ENCODE measurements around the gene RANBP3L.

Gene RANBP3L

DNA sequence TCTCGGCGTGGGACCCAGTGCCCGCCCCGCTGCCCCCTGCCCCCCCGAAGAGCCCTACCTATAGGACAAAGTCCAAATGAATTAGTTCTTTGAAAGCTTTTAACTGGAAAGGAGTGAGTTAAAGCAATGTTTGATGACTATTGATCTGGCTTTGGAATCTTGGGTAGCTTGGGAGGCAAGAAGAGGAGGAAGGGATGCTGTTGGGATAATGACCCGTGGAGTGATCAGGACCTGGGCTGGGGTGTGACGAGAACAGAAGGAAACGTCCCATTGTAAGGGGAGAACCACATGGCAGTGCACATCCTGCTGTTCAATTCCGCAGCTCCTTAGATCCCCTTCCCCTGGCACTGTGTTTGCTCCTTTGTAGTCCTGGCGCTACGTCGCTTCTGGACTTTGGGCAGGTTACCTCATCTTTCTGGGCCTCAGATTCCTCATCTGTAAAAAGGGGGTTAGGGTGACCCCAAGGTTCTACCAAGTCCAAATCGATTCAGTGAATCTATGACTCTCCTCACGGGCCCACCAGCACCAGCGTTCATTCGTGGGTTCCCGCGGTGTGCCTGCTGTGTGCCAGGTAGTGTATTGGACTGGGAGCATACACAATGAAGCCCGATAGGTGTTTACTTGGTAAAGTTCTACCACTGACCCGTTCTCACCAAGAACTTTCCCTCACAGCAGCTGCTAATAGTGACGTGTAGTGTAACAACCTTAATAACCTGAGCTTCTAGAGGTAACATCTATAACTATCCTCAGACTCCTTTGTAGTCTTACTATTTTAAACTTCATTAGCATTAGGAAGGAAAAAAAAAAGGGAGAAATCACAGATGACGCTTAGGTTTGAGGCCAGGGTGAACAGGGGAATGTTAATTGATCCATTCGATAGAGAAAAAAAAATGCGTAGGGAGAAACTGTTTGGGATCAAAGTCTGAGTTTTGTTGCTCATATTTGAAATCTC lies 58.9 kb downstream of the RANBP3L start:
- DNase-seq: peak; percentile 1

DNA sequence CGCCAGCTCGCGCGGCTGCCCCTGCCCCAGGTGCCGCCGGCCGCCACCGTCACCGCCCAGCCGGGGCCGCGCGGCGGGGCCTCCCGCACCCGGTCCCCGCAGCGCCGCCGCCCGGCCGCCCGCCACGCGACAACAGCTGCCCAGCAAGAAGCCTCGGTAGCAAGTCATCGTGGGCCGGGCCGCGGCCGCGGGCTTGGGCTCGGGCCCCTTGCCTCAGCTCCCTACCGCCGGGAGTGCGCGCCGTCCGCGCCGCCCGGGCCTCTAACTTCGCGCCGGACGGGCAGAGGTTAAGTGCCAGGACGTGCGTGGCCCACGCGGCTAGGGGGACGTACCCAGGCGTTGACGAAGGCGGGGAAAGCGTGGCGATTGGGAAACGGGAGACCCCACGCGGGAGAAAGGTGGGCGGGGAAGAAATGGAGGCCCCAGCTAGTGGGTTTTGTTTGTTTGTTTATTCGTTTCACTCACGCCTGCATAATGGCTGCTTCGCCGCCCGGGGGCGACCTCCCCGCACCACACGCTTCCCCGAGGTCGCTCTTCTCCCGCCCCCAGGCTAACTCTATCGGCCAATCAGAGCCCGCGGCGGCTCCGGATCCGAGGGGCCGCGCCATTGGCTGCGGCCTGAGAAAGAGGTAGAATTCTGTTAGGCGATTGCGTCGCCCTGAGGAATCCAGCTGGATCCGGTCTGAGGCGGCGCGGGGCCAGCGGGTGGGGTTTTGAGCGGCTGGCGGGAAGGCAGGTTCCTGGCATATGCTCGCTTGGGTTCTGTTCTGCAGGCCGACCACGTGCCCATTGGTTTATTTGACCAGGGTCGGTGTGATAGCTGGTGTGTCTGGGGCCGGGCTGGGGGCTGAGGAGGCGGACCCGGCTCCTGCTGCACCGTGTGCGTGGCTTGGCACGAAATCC lies 59.8 kb downstream of the RANBP3L start, which contains the start of gene NADK2:
NADK2 (minus strand) TSS at position 295 of the 903 bp plus-strand sequence; CDS start at position 168, 127 bp downstream.
- DNase-seq: peak; percentile 84

DNA sequence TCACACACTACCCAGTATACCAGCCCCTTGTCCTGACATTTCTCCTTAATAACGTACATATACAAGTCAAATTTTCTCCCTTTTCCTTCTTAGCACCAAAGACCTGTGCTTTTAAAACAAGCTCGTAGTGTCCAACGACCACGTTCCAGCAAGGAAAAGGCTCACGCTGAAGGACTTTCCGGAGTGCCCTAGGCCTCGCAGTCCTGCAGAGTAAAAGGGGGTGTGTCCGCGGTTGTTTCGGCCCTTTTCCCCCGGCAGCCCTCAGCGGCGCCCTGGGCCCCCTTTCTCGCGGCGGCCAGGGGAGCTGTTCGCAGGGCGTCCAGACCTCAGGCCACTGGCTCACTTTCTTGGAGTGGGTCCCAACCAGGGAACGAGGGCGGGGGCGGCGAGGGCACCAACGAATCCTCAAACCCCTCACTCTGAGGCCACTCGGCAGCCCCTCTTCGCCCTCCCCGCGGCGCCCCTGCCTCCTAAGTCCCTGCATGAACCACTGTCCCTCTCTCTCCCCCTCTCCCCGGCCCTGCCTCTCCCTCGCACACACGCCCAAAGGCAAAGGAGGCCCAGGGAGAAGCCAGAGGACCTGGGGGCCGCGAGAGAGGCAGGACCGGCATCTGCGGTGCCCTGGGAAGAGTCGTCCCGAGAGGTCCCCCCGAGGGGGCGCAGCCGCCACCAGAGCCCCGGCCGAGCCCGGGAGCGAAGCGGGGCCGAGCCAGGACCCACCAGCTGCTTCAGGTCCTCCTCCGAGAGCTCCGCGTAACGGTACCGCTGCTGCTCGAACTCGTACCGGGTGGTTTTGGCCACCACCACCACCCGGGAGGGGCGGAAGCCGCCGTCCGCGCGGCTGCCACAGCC lies 60.7 kb downstream of the RANBP3L start:
- DNase-seq: peak; percentile 3

DNA sequence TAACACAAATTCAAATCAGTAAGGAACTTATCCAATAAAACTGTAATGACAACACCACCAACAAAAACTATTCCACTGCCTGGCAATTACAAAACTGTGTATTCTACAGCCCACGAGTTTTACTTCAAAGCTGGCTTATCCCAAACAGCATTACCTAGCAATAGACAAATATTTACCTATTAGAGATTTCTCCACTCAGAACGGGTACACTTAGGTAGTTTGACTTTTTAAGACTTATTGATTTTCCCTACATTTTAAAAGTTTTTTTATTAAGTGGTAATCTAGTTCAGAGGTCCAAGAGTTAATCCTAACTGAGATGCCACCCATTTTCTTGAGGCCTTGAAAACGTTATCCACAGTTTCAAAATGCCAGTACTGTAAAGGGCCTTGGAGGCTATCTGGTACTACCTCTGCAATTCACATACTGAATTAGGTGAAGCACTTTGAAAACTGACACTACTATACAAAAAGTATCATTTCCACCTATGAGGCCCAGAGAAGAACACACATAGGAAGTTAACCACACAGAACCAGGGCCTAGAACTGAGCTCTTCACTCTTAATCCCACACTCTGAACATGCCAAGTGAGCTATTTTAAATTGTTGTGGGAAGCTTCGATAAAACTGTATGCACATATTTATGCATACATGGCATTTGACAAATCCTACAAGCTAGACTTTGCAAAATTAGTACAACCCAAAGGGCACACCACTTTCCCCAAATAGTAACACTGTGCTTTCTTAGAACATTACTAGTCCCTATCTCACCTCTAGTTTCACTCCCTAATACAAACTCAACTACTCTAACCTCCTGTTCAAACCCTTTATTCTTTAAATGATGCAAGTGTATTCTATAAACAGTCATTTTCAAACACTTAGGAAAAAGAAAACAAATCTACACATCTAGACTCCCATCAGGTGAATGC lies 62.1 kb downstream of the RANBP3L start:
- no peak for DNase-seq

DNA sequence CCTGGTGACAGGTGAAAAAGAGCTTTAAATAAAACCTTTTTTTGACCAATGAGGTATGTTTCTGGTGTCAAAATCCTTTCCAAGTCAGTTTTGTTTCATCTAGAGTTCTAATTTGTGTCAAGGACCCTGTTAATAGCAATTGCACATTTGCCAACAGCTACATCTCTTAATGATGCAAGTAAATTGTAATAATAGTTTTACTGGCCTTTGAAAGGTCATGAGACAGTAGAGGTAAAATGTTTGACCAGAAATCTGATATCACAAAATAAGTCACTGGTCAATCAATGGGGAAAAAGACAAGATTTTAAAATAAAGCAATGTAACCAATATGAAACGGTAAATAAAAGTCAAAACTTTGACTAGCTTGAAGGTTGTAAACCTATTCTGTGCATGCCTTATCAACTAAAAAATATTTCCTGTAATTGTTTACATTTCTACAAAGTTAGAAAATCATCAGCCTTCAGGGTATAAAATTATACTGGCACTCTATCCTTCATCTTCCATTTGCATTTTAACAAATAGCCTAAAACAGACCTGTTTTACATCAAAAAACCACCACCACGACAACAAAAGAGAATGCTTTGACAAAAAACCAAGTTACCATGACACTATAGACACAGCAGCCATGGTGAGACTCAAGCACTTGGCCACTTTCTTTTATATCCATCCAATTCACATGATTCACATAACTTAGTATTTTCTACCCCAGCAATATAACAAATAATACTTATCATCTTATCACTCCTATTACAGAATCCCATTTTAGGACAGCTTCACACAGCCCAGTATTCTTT lies 63.0 kb downstream of the RANBP3L start:
- no peak for DNase-seq

DNA sequence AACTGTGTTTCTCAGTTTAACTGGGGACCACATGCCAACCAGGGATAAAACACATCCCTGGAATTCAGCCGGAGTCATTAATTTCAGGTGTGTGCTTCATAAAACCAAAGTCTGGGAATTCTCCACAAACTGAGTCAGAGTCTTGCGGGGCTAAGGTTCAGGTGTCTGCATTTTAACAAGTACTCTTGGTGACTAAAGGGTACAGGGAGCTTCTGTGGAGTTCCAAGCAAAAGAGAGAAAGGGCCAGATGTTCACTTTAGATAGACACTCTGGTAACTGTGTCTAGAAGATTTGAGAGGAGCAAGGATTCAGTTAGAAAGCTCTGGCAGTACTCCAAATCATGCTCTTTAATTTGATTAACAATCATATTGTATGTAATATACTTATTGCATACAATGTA lies 64.0 kb downstream of the RANBP3L start:
- no peak for DNase-seq

DNA sequence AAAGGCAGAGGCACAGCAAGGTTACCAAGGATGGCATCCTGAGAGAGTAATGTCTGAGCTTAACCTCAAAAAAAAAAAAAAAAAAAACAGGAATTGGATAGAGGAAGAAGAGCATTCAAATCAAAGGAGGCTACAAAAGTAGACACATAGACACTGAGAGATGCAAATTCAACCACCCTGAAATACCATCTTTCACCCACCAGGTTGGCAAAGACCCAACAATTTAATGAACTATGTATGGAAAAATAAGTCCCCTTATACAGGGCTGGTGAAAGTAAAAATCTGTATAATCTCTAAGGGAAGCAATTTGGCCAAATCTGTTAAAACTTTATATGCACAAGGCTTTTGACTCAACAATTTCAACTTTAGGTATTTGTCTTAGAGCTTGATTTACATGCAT lies 64.9 kb downstream of the RANBP3L start:
- DNase-seq: no peak

DNA sequence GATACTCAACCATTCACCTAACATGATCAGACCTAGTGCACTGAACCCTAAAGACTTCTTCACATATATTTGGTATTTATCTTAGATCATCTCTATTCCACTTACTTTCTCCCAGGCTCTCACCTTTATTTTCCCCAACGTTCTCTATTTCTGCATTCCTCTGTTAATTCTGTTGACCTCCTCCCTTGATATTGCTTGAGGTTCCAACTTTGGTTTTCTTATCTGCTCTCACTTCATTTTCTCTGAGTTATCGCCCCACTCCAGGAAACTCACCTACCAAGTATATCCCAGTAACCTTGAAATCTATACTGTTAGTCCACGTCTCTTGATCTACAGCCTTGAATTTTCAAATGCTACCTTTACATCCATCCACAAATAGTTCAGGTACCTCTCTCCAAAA lies 69.2 kb downstream of the RANBP3L start:
- no peak for DNase-seq

DNA sequence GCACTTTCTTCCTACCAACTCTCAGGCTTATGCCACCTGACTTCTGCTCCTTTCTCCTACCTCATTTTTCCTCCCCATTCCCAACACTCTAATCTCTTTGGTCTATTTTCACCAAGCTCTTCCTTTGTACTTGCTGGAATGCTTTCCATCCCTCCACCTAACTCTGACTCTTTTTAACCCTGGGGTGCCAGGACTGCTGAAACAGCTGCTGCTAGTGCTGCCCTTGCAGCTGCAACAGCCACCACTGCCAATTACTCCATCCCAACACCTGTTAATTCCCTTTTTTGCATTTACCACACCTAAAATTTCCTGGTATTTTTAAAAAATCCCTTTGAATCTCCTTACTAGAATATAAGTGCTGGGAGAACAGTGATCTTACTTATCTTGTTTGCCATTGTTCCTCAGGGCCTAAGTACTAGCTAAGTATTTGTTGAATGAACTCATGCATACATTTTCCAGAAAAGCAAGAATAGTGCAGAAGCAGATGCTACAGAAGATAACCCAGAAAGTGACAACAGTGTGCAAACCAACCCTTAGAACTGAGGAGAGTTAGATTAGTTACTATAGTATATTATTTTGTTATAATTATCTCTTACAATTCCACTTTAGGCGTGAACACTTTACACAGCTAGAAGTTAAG lies 71.4 kb downstream of the RANBP3L start:
- no peak for DNase-seq

DNA sequence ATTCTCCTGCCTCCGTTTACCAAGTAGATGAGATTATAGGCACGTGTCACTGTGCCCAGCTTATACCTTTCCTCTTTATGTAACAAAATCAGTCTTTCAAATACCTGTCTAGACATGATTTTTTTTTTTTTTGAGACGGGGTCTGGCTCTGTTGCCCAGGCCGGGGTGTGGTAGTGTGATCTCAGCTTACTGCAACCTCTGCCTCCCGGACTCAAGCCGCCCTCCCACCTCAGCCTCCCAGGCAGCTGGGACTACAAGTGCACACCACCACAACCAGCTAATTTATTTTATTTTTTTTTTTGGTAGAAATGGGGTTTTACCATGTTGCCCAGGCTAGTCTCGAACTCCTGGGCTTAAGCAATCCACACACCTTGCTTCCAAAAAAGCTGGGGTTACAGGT lies 73.2 kb downstream of the RANBP3L start:
- DNase-seq: no peak

DNA sequence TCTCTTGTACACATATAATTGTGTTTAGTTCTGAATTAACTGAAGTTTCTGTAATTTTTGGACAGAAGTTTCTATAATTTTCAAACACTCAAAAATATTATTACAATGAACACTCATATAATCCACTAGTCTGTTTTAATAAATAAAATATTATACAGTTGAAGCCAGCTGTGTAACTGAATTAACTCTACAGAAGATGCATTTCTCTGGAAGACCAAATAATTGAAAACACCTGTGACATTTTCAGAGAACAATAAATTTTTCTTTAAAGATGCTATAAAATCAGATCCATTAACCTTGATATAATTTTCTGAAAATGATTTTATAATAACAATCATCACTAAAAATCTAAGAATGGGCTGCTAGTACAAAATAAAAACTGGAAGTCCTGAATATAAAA lies 74.7 kb downstream of the RANBP3L start:
- no peak for DNase-seq

DNA sequence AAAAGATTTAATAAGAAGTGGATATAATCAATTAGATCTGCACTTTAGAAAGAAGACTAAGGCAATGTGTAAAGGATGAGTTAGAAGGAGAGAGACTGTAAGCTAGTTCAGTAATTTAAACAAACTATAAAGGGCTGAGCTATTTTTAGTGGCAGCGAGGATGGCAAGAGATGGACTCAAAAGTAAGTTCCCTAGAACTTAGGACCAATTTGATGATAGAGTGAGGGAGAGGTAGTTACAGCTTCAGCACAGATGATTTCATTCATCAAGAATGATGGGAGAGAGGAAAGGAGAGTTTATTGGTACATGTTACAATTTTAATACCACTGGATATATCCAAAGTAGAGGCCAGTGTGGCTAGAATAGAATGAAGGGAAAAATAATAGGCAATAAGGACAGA lies 79.1 kb downstream of the RANBP3L start:
- no peak for DNase-seq

DNA sequence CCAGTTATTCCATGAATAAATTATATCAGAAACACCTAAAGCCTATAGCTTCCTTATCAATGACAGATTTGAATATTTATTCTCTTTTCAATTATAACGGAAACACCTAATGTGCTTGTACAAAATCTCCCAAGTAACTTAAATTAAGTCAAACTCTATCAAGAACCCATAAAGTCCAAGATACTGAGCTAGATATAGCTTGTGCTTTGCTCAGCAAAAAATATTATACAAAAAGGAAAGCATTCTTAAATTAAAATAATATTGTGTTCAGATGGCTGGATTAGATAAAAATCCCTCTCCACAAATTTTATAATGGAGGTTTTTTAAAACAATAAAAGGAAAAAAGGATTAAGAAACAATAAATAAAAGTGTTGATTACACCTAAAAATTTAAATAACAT lies 83.7 kb downstream of the RANBP3L start:
- no peak for DNase-seq

DNA sequence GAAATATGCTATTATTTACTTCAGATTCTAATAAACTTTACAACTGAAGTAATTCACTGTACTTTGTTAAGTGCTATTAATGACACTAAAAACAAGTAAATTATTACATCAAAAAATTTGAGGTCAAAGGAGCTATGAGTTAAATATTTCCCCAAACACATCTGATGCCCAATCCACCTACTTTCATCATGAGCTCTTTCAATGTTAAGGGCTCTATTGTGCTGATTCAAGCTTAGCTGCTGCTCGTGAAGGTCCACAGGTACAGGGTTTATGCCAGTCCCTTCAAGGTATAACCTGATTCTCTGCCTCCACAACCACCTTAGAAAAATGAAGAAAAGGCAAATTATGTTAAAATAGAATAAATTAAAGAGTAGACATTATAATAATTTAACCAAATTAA lies 84.1 kb downstream of the RANBP3L start:
- DNase-seq: no peak

DNA sequence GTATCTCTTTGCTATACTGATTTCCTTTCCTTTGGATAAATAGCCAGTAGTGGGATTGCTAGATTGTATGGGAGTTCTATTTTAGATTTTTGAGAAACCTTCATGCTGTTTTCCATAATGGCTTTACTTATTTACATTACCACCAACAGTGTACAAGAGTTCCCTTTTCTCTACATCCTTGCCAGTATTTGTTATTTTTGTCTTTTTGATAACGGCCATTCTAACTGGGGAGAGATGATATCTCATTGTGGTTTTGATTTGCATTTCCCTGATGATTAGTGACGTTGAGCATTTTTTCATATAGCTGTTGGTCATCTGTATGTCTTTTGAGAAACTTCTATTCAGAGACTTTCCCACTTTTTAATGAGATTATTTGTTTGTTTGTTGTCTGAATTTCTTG lies 85.8 kb downstream of the RANBP3L start:
- DNase-seq: no peak

DNA sequence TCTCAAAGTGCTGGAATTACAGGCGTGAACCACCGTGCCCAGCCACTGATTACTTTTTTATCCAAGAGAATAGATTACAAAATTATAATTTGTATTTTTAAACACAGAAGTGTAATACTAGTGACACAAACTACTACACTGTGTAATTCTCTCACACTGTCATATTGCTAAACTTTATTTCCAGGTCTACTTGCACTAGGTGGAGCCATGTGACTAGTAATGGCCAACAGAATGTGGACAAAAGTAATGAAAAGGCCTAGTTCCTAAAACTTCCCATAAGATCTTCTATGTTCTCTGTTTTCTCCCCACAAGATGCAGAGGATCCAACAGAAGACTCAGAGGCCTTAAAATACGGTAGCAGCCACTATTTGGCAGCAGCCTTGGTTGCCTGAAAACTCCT lies 87.3 kb downstream of the RANBP3L start:
- no peak for DNase-seq

DNA sequence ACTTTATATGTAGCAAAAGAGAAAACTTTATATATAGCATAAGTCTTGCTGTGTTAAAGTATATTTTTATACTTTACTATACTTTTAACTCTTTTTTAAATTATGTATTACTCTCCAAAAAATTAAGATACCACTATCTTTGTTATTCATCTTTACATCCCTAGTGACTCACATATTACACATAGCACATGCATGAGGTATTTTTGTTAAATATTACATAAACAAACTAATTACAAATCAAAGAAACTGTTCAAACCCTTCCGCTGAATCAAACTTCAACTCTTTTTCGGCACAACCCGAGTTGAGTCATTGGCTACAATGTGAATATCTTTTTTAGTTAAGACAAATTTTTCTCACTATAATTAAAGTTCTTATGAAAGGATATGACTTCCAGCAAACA lies 92.0 kb downstream of the RANBP3L start:
- DNase-seq: no peak

DNA sequence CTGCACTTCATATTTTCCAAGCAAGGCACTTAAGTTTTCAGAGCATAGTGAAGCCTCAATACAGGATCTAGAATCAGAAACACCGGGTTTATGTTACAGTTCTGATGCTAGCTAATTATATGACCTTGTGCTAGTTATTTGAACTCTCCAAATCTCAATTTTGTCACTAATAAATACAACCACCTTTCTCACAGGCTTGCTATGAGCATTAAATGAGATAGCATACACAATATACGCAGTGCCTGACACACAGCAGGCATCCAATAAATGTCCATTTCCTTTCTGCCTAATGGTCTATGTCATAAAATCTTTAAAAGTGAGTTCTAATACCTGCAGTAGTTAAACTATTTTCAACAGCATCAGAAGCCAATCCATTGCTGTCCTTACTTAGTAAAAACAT lies 92.9 kb downstream of the RANBP3L start:
- no peak for DNase-seq

DNA sequence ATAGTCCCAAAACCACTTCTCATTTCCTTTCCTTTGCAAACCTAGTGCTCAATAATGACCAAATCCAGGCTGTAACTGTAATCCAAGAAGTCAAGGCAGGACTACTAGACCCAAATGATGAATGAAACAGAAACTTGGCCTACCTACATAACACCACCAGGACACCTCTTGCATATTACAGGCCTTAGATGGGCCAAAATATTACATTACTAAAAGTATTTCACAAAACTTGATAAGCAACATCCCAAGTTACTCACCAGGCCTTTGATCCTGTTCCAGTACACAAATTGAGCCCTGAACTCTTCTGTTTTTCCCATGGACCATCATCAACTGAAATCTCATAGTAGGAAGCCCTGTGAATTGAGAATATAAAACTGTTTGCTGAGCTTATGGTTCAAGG lies 94.8 kb downstream of the RANBP3L start:
- DNase-seq: no peak

DNA sequence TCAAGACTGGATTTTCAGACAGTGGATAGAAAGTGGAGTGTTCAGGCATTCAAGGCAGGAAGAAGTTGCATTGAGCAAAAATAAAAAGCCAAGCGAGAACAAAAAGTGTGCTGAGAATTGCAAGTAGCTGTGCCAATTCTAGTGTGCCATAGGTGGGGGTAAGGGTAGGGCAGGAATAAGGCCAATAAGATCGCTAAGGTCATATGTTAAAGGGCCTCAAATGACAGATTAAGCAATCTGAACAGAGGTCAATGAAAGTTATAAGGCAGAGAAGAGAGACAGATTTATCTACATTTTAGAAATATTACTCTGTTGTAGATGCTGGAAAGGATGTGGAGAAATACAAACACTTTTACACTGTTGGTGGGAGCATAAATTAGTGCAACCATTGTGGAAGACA lies 96.4 kb downstream of the RANBP3L start:
- no peak for DNase-seq
